Fibroblast of lung (primary cell): Measurements from ENCODE around the gene CDK9. TPM values are rescaled to one million over a fixed set of nuclear protein-coding genes. Genes with fewer than 3 reads are reported as not detected.

Source experiments
- DNase-seq, 2 donors: peaks; one replicate each; pipeline versions ENCODE4 v3.0.0 to v3.0.0-alpha.2; 2010; ENCODE audit warnings: low read depth in 2 of 2
- H2AFZ ChIP-seq: 2 replicates; pipeline ENCODE4 v1.5.1; 2012; ENCODE audit warnings: low read length, control low read depth, inconsistent platforms
- H3K27ac ChIP-seq: 2 replicates; pipeline ENCODE4 v1.5.1; 2011; ENCODE audit warnings: low read length, control low read depth; ENCODE audit not compliant: insufficient read depth
- H3K27me3 ChIP-seq: 2 replicates; pipeline ENCODE4 v1.5.1; 2011; ENCODE audit warnings: mild to moderate bottlenecking, low read length; ENCODE audit not compliant: control insufficient read depth, insufficient read depth
- H3K36me3 ChIP-seq: 2 replicates; pipeline ENCODE4 v1.5.1; 2011; ENCODE audit warnings: low read length; ENCODE audit not compliant: control insufficient read depth, insufficient read depth
- H3K4me1 ChIP-seq: 2 replicates; pipeline ENCODE4 v1.5.1; 2011; ENCODE audit warnings: low read length; ENCODE audit not compliant: control insufficient read depth, insufficient read depth; ENCODE audit errors: extremely low read depth
- H3K4me2 ChIP-seq: 2 replicates; pipeline ENCODE4 v1.5.1; 2011; ENCODE audit warnings: low read length, control low read depth; ENCODE audit not compliant: insufficient read depth; ENCODE audit errors: extremely low read depth
- H3K4me3 ChIP-seq, 4 experiments: fragments of 200-600 bp in 1 of 4; sonication (generic) in 1 of 4; replicated peaks in 1 of 4; 2 replicates each; pipeline ENCODE4 v1.5.1; 2011 to 2016; ENCODE audit warnings: low read length in 4 of 4, low read depth in 3 of 4, mild to moderate bottlenecking in 3 of 4, control low read depth in 2 of 4, inconsistent platforms in 1 of 4, mixed read lengths in 1 of 4; ENCODE audit not compliant: insufficient read depth in 1 of 4; ENCODE audit errors: control extremely low read depth in 1 of 4
- H3K79me2 ChIP-seq: 2 replicates; pipeline ENCODE4 v1.5.1; 2012; ENCODE audit warnings: mild to moderate bottlenecking, low read length, inconsistent platforms; ENCODE audit not compliant: control insufficient read depth, insufficient read depth
- H3K9ac ChIP-seq: 2 replicates; pipeline ENCODE4 v1.5.1; 2011; ENCODE audit warnings: mild to moderate bottlenecking, low read length, control low read depth; ENCODE audit not compliant: insufficient read depth
- H3K9me3 ChIP-seq: 2 replicates; pipeline ENCODE4 v1.5.1; 2012; ENCODE audit warnings: low read depth, low read length; ENCODE audit not compliant: control insufficient read depth, insufficient read depth
- H4K20me1 ChIP-seq: 2 replicates; pipeline ENCODE4 v1.5.1; 2011; ENCODE audit warnings: low read length; ENCODE audit not compliant: control insufficient read depth, insufficient read depth; ENCODE audit errors: extremely low read depth
- CTCF ChIP-seq, 2 donors: IDR thresholded peaks in 1 of 2; conservative IDR thresholded peaks in 1 of 2; 1 replicate in 1 of 2; 2 replicates in 1 of 2; pipeline ENCODE4 v1.5.1; 2011 to 2012; ENCODE audit warnings: low read length in 2 of 2, control low read depth in 1 of 2, inconsistent platforms in 1 of 2, low read depth in 1 of 2, mild to moderate bottlenecking in 1 of 2
- EZH2 ChIP-seq: IDR thresholded peaks from 2 replicates; pipeline ENCODE4 v1.5.1; 2012; ENCODE audit warnings: low read length, control low read depth, mild to moderate bottlenecking; ENCODE audit errors: missing control alignments
- polyA plus RNA-seq, 2 donors: library from polyadenylated mRNA; depleted of rRNA in 1 of 2; stranded (reverse) in 1 of 2; unstranded in 1 of 2; fragments of >200 nt; gene quantifications; 2 replicates each; pipeline ENCODE4 v1.2.1, GENCODE V29; 2011 to 2012; ENCODE audit warnings: missing spikeins in 1 of 2
- total RNA-seq: library from RNA; depleted of rRNA; stranded (reverse); fragments of >200 nt; gene quantifications from 2 replicates; pipeline ENCODE4 v1.2.1, GENCODE V29; 2014

Gene CDK9
- total and polyA plus RNA-seq, 2 donors (not counting 1 experiment from before 2014, with no cell fraction given), result 54.8 to 82.2 TPM

GRCh38 chr9:127773272-127773671 is 12.6 kb upstream of the CDK9 start:
- no peak overlapping the region for H3K9ac ChIP-seq
- H3K4me3 ChIP-seq, result no peak overlapping the region
- peaks cover 7% of the 10 kb centered on the region for H3K27me3 ChIP-seq
- DNase-seq, result no peak
- H3K36me3 ChIP-seq, result no peaks in the 10 kb centered on the region
- no peak overlapping the region for H2AFZ ChIP-seq
- no peaks in the 10 kb centered on the region for H4K20me1 ChIP-seq
- no peak overlapping the region for H3K4me2 ChIP-seq
- H3K79me2 ChIP-seq, result no peaks in the 10 kb centered on the region
- no peaks in the 10 kb centered on the region for H3K9me3 ChIP-seq
- H3K4me1 ChIP-seq, result peaks cover 2% of the 10 kb centered on the region
- TF ChIP-seq CTCF (conservative IDR thresholded peaks at IDR 0.05 in 1 of 2, IDR thresholded peaks at IDR 0.05 in 1 of 2; ENCODE audit: low read depth in 1 of 2, low read length in 2 of 2) (no peak), EZH2 (no peak)
- H3K27ac ChIP-seq, result no peak overlapping the region

GRCh38 chr9:127773981-127774380 is 11.9 kb upstream of the CDK9 start:
- Histone ChIP-seq H3K27ac (no peak overlapping the region), H3K4me3 (no peak overlapping the region), H3K9ac (no peak overlapping the region), H3K27me3 (peaks cover 7% of the 10 kb centered on the region), H3K4me1 (peaks cover 2% of the 10 kb centered on the region), H3K4me2 (no peak overlapping the region), H3K9me3 (no peaks in the 10 kb centered on the region), H2AFZ (no peak overlapping the region), H3K36me3 (no peaks in the 10 kb centered on the region), H4K20me1 (no peaks in the 10 kb centered on the region), H3K79me2 (no peaks in the 10 kb centered on the region)
- no peak for DNase-seq
- no peak for TF ChIP-seq EZH2
- no peak for TF ChIP-seq CTCF (conservative IDR thresholded peaks at IDR 0.05 in 1 of 2, IDR thresholded peaks at IDR 0.05 in 1 of 2; ENCODE audit: low read depth in 1 of 2, low read length in 2 of 2)

- Histone ChIP-seq H3K36me3 (no peaks in the 10 kb centered on the region), H3K79me2 (no peaks in the 10 kb centered on the region), H3K27me3 (peaks cover 7% of the 10 kb centered on the region), H3K4me3 (no peak overlapping the region), H3K9ac (no peak overlapping the region), H3K4me2 (no peak overlapping the region), H3K4me1 (no peaks in the 10 kb centered on the region), H3K27ac (no peak overlapping the region), H3K9me3 (no peaks in the 10 kb centered on the region), H2AFZ (no peak overlapping the region), H4K20me1 (no peaks in the 10 kb centered on the region)
- DNase-seq, result no peak
- TF ChIP-seq CTCF (conservative IDR thresholded peaks at IDR 0.05 in 1 of 2, IDR thresholded peaks at IDR 0.05 in 1 of 2; ENCODE audit: low read depth in 1 of 2, low read length in 2 of 2), result no peak
- no peak for TF ChIP-seq EZH2
These were observed 9.5 kb upstream of the CDK9 start for GRCh38 chr9:127776195-127776923.
